DMS53 treated with DMSO at 0.1 percent for 48 hours (cell line): ENCODE data around the gene MTG1.
"Not testable (repeated sequence)": the region's sequence is repeated elsewhere in the genome, so short reads cannot be mapped to it uniquely, and the experiment has no call there.

ENCODE experiments used
- DNase-seq: peaks from one replicate; lab custom pipeline; 2025; ENCODE audit not compliant: unreplicated experiment; lab: John Stamatoyannopoulos, UW

MTG1 gene

DNA sequence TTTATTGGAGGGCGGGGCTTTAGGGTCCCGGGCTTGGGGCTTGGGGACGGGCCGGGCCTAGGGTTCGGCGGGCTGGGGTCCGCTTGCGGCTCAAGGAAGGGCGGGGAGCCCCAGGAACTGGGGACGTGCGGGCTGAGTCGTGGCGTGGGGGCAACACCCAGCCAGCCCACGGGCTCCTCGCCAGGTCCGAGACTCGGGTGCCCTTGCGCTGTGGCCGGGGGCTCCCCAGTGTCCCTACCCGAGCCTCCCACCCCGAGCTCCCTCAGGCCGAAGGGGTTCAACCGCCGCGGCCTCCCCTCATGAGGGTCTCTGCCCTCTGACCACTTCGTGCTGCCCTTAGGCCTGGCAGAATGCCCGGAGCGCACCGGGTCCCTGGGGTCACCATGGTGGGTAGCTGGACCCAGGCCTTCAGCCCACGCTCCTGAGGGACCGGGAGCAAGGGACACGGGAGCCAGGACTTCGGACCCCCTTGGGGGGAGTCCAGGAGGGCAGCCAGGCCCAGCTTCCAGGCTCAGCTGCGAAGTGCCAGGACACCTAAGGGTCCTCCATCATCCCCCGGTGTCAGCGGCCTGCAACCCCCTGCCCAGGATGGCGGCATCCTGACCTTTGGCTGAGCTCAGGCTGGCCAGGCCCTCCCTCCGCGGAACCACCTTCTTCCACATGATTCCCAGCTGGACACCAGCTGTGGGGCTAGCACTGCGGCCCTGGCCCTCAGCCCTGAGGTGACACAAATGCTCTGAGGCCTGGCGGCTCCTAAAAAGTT, 35.6 kb upstream of the MTG1 start:
- no peak for DNase-seq

- no peak for DNase-seq
These were observed 35.0 kb upstream of the MTG1 start for GRCh38 chr10:133358925-133359310.

- DNase-seq = peak; percentile 14
These were observed 34.4 kb upstream of the MTG1 start for GRCh38 chr10:133359554-133359971.

GRCh38 chr10:133359972-133360610, 33.9 kb upstream of the MTG1 start:
- no peak for DNase-seq

- DNase-seq = no peak
These were observed 32.7 kb upstream of the MTG1 start for GRCh38 chr10:133361227-133361626.

DNA sequence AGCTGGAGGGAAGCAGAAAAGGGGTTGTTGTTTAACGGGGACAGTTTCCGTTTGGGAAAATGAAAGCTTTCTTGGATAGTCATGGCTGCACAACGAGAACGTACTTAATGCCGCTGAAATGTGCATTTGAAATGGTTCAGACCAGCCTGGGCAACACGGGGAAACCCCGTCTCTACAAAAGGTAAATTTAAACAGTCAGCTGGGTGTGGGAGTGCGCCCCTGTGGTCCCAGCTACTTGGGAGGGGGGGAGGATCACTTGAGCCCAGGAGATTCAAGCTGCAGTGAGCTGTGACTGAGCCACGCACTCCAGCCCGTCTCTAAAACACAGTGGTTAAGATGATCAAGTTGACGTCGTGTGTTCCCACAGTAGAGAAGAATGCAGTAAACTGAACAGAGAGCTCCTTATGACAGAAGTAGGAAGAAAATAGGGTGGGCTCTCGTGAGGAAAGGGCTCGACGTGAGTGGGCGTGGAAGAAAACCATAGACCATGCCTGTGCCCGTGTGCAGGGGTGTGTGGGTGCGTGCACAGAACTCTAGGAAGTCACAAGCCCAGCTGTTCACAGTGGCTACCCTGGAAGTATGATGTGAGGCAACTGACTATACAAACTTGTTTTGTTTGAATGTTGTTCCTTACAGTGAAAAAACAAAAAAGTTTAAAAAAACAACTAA, 32.0 kb upstream of the MTG1 start:
- no peak for DNase-seq

DNA sequence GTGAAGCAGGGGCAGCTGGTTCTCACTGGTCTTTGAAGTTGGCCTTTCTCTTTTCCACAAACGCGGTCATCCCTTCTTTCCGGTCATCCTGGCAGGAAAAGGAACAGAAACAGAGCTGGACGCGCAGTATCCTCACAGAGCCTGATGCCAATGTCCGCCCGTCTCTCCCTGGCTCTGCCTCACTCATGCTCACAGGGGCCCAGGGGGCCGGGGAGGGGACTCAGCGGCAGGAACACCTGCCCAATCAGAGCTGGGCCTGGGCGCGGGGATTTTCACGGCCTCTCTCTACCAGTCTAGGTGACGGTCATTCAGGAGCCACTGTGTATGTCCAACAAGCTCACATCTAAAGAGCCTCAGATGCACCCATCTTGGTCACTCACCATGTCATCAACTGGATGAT, 31.1 kb upstream of the MTG1 start:
- DNase-seq = no peak

GRCh38 chr10:133364645-133365431, 29.1 kb upstream of the MTG1 start:
- DNase-seq = no peak

- DNase-seq = no peak
These were observed 28.4 kb upstream of the MTG1 start for GRCh38 chr10:133365461-133366129.

DNA sequence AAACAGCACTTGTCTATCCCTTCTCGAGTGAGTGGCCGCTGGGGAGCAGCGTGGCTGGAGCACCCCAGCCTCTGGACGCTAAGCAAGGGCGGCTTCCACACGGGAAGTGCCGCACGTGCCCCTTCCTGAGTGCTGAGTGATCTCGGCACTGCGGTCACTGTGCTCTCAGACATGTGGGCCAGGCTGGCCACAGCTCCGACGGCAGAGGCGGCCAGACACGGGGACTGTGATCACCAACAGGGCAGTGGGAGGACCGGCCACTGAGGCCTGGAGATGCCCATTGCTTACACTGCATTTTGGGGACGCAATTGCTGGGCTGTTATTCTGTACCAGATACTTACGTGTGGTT, 27.9 kb upstream of the MTG1 start:
- no peak for DNase-seq

GRCh38 chr10:133366751-133367150, 27.2 kb upstream of the MTG1 start:
- DNase-seq = no peak

GRCh38 chr10:133367461-133367860, 26.5 kb upstream of the MTG1 start:
- not testable (repeated sequence) for DNase-seq

- DNase-seq = no peak
These were observed 25.8 kb upstream of the MTG1 start for GRCh38 chr10:133368153-133368552.

- DNase-seq = no peak
These were observed 23.7 kb upstream of the MTG1 start for GRCh38 chr10:133370030-133370786.

DNA sequence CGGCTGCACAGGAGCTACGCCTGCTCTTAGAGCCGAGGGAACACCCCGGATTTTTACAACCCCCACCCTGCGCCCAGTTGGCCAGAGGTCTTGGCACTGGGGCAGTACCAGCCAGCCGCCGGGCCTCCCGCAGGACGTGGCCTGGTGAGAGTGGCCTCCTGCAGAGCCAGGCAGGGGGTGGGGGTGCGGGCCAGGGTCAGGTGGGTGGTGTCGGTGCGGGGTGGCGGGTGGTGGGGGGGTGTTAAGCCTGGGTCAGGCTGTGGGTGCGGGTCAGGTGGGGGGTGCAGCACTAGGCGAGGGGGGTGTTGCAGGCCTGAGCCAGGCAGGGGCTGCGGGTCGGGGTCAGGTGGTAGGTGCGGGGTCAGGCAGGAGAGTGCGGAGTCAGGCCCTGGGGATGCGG, 21.4 kb upstream of the MTG1 start:
- no peak for DNase-seq

DNA sequence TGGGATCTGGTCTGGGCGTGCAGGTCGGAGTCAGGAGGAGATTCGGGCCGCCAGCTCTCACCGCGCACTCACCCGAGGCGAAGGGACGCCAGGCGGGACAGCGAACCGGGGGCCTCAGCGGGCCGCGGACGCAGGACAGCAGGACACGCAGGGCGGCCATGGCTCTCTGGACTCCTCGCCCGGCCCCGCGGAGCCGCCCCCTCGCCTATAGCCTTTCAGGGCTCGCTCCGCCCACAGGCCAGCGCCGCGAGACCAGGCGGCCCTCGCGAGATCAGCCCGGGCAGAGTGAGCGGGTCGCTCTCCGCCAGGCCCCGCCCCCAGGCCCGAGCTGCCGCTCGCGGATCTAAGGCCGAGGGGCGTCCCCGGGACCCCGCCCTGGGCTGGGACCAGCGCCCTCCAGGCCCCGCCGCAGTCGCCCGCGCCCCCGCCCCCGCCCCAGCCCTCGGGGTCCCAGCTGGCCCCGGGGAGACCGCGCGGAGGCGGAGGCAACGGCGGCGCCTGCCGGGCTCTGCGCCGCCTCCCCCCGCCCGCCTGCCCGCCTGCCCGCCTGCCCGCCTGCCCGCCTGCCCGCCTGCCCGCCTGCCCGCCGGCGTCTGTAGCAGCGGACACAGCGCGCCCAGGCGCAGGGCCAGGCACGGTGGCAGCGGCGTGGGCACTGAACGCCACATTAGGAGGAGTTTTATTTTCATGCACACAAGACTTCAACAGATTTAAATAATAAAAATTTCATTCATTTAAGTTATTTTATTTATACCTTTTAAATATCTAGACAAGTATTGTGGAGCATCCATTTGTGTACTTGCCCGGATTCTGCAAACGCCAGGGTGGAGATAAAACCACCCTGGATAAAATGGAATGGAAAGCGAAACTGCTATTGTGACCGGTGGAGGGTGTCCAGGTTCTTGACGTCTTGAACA, 20.5 kb upstream of the MTG1 start, which contains the start of gene ECHS1:
Gene ECHS1, minus strand, starts transcription at position 181 of the 917 bp plus-strand sequence. Its CDS starts 21 bp downstream, at position 160.
- peak; percentile 78 for DNase-seq

DNA sequence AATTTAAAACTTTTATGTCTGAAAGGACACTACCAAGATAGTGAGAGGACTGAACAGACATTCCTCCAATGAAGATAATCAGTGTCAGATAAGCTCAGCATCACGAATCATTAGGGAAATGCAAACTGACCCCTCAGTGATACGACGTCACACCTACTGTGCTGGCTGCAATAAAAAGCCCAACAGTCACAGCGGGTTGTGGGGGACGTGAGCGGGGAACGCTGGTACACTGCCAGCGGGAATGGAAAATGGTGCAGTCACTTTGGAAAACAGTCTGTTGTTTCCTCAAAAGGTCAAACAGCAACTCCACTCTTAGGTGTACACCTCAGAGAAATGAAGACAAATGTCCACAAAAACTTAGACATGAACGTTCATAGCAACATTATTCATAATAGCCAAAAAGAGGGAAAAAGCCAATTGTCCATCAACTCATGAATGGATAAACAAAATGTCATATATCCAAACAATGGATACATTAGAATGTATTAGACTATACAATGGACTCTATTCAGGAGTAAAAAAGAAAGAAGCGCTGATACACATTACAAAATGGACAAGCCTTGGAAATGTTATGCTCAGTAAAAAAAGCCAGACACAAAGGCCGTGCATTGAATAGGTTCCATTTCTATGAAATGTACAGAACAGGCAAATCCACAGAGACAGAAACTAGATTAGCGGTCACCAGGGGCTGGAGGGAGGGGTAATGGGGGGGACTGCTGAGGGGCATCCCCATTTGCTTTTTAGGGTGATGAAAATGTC, 18.4 kb upstream of the MTG1 start:
- no peak for DNase-seq

GRCh38 chr10:133376183-133376582, 17.8 kb upstream of the MTG1 start:
- DNase-seq = not testable (repeated sequence)
